NB4 (cell line): Measurements from ENCODE around the gene CDC42BPA.
"Not testable (repeated sequence)": the region's sequence is repeated elsewhere in the genome, so short reads cannot be mapped to it uniquely, and the experiment has no call there.

ENCODE experiments used
- DNase-seq: peaks from one replicate; pipeline ENCODE4 v3.0.0; 2010; ENCODE audit warnings: low read depth
- H3K4me3 ChIP-seq: one replicate; pipeline ENCODE4 v1.5.1; 2011; ENCODE audit warnings: mild to moderate bottlenecking, low read depth, low read length, moderate library complexity
- MAX ChIP-seq: IDR thresholded peaks from 2 replicates; pipeline ENCODE4 v1.6.1; 2011; ENCODE audit warnings: low read depth, low read length
- MYC ChIP-seq: IDR thresholded peaks from 2 replicates; pipeline ENCODE4 v1.6.1; 2011; ENCODE audit warnings: low read depth, low read length
- POLR2A ChIP-seq: IDR thresholded peaks from 2 replicates; pipeline ENCODE4 v1.6.1; 2011; ENCODE audit warnings: mild to moderate bottlenecking; ENCODE audit not compliant: insufficient read length; ENCODE audit errors: extremely low read depth
- TF ChIP-seq, protein P1 (sequence below): IDR thresholded peaks from one replicate; pipeline ENCODE4 v1.5.1; 2012; ENCODE audit warnings: low read depth, low read length

Gene CDC42BPA

GRCh38 chr1:227111782-227112181 is 206.5 kb downstream of the CDC42BPA start:
- DNase-seq, result no peak

GRCh38 chr1:227105291-227105690 is 213.0 kb downstream of the CDC42BPA start:
- DNase-seq, H3K4me3 ChIP-seq: not testable (repeated sequence)

More at GRCh38 chr1:227111782-227112181, 206.5 kb downstream of the CDC42BPA start:
- TF ChIP-seq MYC (no peak), POLR2A (no peak), MAX (no peak)
- TF ChIP-seq, protein P1, sequence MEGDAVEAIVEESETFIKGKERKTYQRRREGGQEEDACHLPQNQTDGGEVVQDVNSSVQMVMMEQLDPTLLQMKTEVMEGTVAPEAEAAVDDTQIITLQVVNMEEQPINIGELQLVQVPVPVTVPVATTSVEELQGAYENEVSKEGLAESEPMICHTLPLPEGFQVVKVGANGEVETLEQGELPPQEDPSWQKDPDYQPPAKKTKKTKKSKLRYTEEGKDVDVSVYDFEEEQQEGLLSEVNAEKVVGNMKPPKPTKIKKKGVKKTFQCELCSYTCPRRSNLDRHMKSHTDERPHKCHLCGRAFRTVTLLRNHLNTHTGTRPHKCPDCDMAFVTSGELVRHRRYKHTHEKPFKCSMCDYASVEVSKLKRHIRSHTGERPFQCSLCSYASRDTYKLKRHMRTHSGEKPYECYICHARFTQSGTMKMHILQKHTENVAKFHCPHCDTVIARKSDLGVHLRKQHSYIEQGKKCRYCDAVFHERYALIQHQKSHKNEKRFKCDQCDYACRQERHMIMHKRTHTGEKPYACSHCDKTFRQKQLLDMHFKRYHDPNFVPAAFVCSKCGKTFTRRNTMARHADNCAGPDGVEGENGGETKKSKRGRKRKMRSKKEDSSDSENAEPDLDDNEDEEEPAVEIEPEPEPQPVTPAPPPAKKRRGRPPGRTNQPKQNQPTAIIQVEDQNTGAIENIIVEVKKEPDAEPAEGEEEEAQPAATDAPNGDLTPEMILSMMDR, result no peak
- H3K4me3 ChIP-seq, result no peak overlapping the region

DNA sequence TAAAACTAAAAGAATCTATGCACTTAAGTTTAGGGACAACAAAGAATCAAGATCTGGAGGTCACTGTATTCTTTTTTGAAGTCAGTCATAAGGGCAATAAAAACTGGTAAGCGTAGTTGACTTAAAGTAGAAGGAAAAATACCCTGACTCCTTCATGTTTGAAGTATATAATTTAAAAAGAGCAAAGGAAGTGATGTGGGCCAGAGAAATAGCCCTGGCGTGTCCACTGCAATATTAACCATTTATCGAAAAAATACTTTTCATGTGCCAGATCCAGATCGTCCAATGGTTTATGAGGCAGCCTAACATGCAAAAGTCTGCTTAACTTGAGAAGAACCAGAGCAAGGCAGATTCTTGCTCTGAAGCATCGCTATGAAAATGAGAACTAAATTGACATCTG is 216.2 kb downstream of the CDC42BPA start:
- no peak overlapping the region for H3K4me3 ChIP-seq
- no peak for TF ChIP-seq MAX
- TF ChIP-seq MYC, result no peak
- TF ChIP-seq, protein P1, result no peak
- no peak for TF ChIP-seq POLR2A
- DNase-seq, result no peak

- no peak for DNase-seq
- TF ChIP-seq, protein P1, result no peak
- no peak for TF ChIP-seq MYC
- no peak for TF ChIP-seq POLR2A
- no peak for TF ChIP-seq MAX
- H3K4me3 ChIP-seq, result no peak overlapping the region
These were observed 223.9 kb downstream of the CDC42BPA start for GRCh38 chr1:227094249-227094966.

- TF ChIP-seq, protein P1, result no peak
- TF ChIP-seq POLR2A (no peak), MAX (no peak), MYC (no peak)
- no peak for DNase-seq
- H3K4me3 ChIP-seq, result no peak overlapping the region
These were observed 225.0 kb downstream of the CDC42BPA start for GRCh38 chr1:227093309-227093708.

DNA sequence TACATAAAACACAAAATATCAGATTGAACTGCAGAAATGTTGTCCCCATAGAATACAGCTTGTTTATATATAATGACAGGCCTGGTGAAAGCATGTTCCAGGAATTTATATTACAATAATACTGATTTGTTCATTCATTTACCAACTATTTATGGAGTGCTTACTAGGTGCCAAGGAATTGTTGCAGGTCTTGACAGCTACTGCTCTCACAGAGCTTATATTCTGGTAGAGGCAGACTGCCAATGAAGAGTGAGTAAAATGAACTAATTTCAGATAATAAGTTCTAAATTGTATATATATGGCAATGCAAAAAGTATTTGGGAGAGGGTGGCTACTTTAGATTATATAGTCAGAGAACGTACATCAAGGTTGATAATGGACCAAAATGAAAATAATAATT is 226.2 kb downstream of the CDC42BPA start:
- no peak for DNase-seq
- TF ChIP-seq, protein P1, result no peak
- TF ChIP-seq MYC, result no peak
- no peak for TF ChIP-seq POLR2A
- TF ChIP-seq MAX, result no peak
- H3K4me3 ChIP-seq, result no peak overlapping the region
